HepG2 (cell line): Measurements from ENCODE around the gene DPEP2NB. TPM values are rescaled to one million over a fixed set of nuclear protein-coding genes. Genes with fewer than 3 reads are reported as not detected.

Experiments
- AHR ChIP-seq: IDR thresholded peaks from 2 replicates; pipeline ENCODE4 v1.6.1; 2018; ENCODE audit warnings: missing genetic modification reagents, missing compliant biosample characterization
- E2F2 ChIP-seq: sonication (generic); formaldehyde crosslinking; IDR thresholded peaks from 2 replicates; pipeline ENCODE4 v1.4.0; 2020; ENCODE audit warnings: missing genetic modification reagents, borderline replicate concordance
- E2F5 ChIP-seq: sonication (generic); formaldehyde crosslinking; conservative IDR thresholded peaks from 2 replicates; pipeline ENCODE4 v1.4.0; 2020; ENCODE audit warnings: missing genetic modification reagents
- ELF1 ChIP-seq: sonication (generic); formaldehyde crosslinking; IDR thresholded peaks from 2 replicates; pipeline ENCODE4 v1.4.0; 2020; ENCODE audit warnings: missing genetic modification reagents
- GATAD2A ChIP-seq: IDR thresholded peaks from 2 replicates; pipeline ENCODE4 v1.6.1; 2016
- HNRNPK ChIP-seq: fragments of 200-400 bp; formaldehyde crosslinking; IDR thresholded peaks from 2 replicates; pipeline ENCODE4 v1.6.1; 2018; ENCODE audit warnings: low read length, low read depth, moderate library complexity, mild to moderate bottlenecking; ENCODE audit not compliant: poor library complexity, severe bottlenecking
- IKZF4 ChIP-seq: sonication (generic); formaldehyde crosslinking; IDR thresholded peaks from 2 replicates; pipeline ENCODE4 v1.5.1; 2020; ENCODE audit warnings: borderline replicate concordance, mild to moderate bottlenecking, low read depth, missing genetic modification reagents; ENCODE audit errors: not compliant biosample characterization
- NFAT5 ChIP-seq: sonication (generic); formaldehyde crosslinking; IDR thresholded peaks from 2 replicates; pipeline ENCODE4 v1.4.0; 2020; ENCODE audit warnings: missing genetic modification reagents
- PCBP2 ChIP-seq: fragments of 200-400 bp; formaldehyde crosslinking; optimal IDR thresholded peaks from 2 replicates; pipeline ENCODE3; 2018; ENCODE audit warnings: low read length, low read depth; ENCODE audit not compliant: poor library complexity, severe bottlenecking
- PHF21A ChIP-seq: sonication (generic); formaldehyde crosslinking; IDR thresholded peaks from 2 replicates; pipeline ENCODE4 v1.5.0; 2020; ENCODE audit warnings: mild to moderate bottlenecking, missing genetic modification reagents
- POLR2G ChIP-seq: fragments of 200-400 bp; formaldehyde crosslinking; IDR thresholded peaks from 2 replicates; pipeline ENCODE4 v1.6.1; 2018; ENCODE audit warnings: mild to moderate bottlenecking, low read depth, low read length, moderate library complexity
- RFXAP ChIP-seq: sonication (generic); formaldehyde crosslinking; IDR thresholded peaks from 2 replicates; pipeline ENCODE4 v1.4.0; 2020; ENCODE audit warnings: missing genetic modification reagents, borderline replicate concordance
- SMYD3 ChIP-seq: sonication (generic); formaldehyde crosslinking; IDR thresholded peaks from 2 replicates; pipeline ENCODE4 v1.8.1; 2023; ENCODE audit warnings: mild to moderate bottlenecking, missing genetic modification reagents
- THAP7 ChIP-seq: sonication (generic); formaldehyde crosslinking; IDR thresholded peaks from 2 replicates; pipeline ENCODE4 v1.8.1; 2023; ENCODE audit warnings: mild to moderate bottlenecking, missing genetic modification reagents
- XBP1 ChIP-seq: sonication (generic); formaldehyde crosslinking; IDR thresholded peaks from 2 replicates; pipeline ENCODE4 v1.5.0; 2020; ENCODE audit warnings: missing genetic modification reagents
- YEATS2 ChIP-seq: sonication (generic); formaldehyde crosslinking; IDR thresholded peaks from 2 replicates; pipeline ENCODE4 v1.4.0; 2020; ENCODE audit warnings: missing genetic modification reagents, borderline replicate concordance
- ZBTB1 ChIP-seq: sonication (generic); formaldehyde crosslinking; IDR thresholded peaks from 2 replicates; pipeline ENCODE4 v1.4.0; 2020; ENCODE audit warnings: missing genetic modification reagents, borderline replicate concordance
- ZEB1 ChIP-seq: IDR thresholded peaks from 2 replicates; pipeline ENCODE4 v1.6.1; 2012; ENCODE audit warnings: mild to moderate bottlenecking, low read depth, inconsistent platforms; ENCODE audit not compliant: insufficient replicate concordance
- ZMAT5 ChIP-seq: sonication (generic); formaldehyde crosslinking; IDR thresholded peaks from 2 replicates; pipeline ENCODE4 v1.5.0; 2020; ENCODE audit warnings: mild to moderate bottlenecking, low read depth, missing genetic modification reagents, borderline replicate concordance
- ZNF3 ChIP-seq: IDR thresholded peaks from 2 replicates; pipeline ENCODE4 v1.7.0; 2017; ENCODE audit warnings: inconsistent platforms
- ZNF350 ChIP-seq: sonication (generic); formaldehyde crosslinking; IDR thresholded peaks from 2 replicates; pipeline ENCODE4 v1.4.0; 2020; ENCODE audit warnings: mild to moderate bottlenecking, low read depth, missing genetic modification reagents, borderline replicate concordance
- ZNF644 ChIP-seq: IDR thresholded peaks from 2 replicates; pipeline ENCODE4 v1.6.1; 2016; ENCODE audit warnings: low read depth
- polyA plus RNA-seq, 8 experiments: library from polyadenylated mRNA; depleted of rRNA in 3 of 8; stranded (reverse) in 7 of 8; unstranded in 1 of 8; fragments of >200 nt; fragmentation: Illumina TruSeq in 4 of 8; extraction: Trizol in 4 of 8; gene quantifications; 2 replicates each; pipeline versions ENCODE4 v1.2.1 to v1.2.3, GENCODE V29; 2011 to 2016; ENCODE audit warnings: low read depth in 4 of 8, missing spikeins in 1 of 8, mixed read lengths in 1 of 8; ENCODE audit not compliant: insufficient read depth in 1 of 8
- total RNA-seq, 5 experiments: library from RNA; depleted of rRNA; stranded (reverse); fragments of >200 nt; fragmentation: Illumina TruSeq; extraction: Trizol; gene quantifications; 2 replicates each; pipeline ENCODE4 v1.2.3, GENCODE V29; 2016; ENCODE audit warnings: low read depth in 1 of 5

Gene DPEP2NB
- total and polyA plus RNA-seq, 2 of the 13 experiments (the other 11 are each of a cell fraction or from before 2014, with no cell fraction given) = not detected

- TF ChIP-seq ZBTB1 (CRISPR knock-in tag) (no peak), ELF1 (CRISPR knock-in tag) (peak; percentile 29; the same call in 1 of the 2 replicates), POLR2G (peak; percentile 30; the same call in 1 of the 2 replicates), YEATS2 (CRISPR knock-in tag) (peak; percentile 48; the same call in 1 of the 2 replicates), PHF21A (CRISPR knock-in tag) (0 out of 2 replicates have a peak, but pooled peaks have one; percentile 39), SMYD3 (no peak), E2F5 (no peak), PCBP2 (no peak), IKZF4 (no peak), HNRNPK (no peak), NFAT5 (CRISPR knock-in tag) (no peak), ZNF644 (CRISPR knock-in tag) (no peak), ZEB1 (no peak), AHR (CRISPR knock-in tag) (peak; percentile 25; the same call in 1 of the 2 replicates), XBP1 (CRISPR knock-in tag) (no peak), ZMAT5 (no peak), ZNF3 (CRISPR knock-in tag) (no peak), E2F2 (CRISPR knock-in tag) (no peak), ZNF350 (CRISPR knock-in tag) (no peak), RFXAP (CRISPR knock-in tag) (no peak), GATAD2A (no peak), THAP7 (CRISPR knock-in tag) (no peak)
Measured at GRCh38 chr16:67987460-67988160, 28.1 kb downstream of the DPEP2NB start (continued).
